HG03558 (cell line): Measurements from ENCODE around the gene UTP14C.
"Not testable (repeated sequence)": the region's sequence is repeated elsewhere in the genome, so short reads cannot be mapped to it uniquely, and the experiment has no call there.

Experiments used
- ATAC-seq: cut with Tn5 transposase; IDR thresholded peaks from one replicate; pipeline ENCODE4 v1.9.1; 2021; ENCODE audit warnings: moderate number of reproducible peaks; ENCODE audit not compliant: unreplicated experiment; ENCODE audit errors: extremely low read depth

The UTP14C gene

DNA sequence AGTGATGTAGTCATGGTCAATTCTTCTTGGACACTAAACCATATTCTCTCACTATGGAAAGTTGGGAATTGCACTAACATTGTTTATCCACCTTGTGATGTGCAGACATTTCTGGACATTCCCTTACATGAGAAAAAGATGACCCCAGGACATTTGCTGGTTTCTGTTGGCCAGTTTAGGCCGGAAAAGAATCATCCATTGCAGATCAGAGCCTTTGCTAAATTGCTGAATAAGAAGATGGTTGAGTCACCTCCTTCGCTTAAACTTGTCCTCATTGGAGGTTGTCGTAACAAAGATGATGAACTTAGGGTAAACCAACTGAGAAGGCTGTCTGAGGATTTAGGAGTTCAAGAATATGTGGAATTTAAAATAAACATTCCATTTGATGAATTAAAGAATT, at the start of gene UTP14C:
UTP14C (plus strand) TSS at position 211 of the 400 bp plus-strand sequence. CDS start 4,114 bp downstream, outside the sequence.
- ATAC-seq, result no peak

DNA sequence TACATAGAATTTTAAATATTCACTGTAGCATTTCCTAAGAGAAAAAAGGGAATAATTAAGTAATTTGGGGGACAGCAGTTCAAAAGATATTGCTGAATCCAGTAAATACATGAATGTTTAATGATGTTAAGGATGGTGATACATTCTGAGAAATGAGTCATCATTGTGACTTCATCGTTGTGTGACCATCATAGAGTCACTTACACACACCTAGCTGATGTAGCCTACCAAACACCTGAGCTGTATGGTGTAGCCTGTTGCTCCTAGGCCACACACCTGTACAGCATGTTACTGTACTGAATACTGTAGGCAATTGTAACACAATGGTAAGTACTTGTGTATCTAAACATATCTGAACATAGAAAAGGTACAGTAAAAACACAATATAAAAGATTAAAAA, 48.1 kb upstream of the UTP14C start:
- ATAC-seq, result no peak

GRCh38 chr13:51976890-51977289, 47.6 kb upstream of the UTP14C start:
- no peak for ATAC-seq

DNA sequence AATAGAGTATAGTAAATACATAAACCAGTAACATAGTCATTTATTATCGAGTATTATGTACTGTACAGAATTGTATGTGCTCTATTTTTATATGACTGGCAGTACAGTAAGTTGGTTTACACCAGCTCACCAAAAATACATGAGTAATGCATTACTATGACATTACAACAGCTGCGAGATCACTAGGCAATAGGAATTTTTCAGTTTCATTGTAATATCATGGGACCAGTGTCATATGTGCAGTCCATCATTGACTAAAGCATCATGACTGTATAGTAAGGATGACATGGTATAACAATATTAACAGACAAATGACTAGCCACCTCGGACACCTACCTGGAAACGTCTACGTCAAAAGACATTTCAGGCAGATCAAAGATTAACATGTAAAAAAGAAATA, 46.9 kb upstream of the UTP14C start:
- ATAC-seq, result no peak

DNA sequence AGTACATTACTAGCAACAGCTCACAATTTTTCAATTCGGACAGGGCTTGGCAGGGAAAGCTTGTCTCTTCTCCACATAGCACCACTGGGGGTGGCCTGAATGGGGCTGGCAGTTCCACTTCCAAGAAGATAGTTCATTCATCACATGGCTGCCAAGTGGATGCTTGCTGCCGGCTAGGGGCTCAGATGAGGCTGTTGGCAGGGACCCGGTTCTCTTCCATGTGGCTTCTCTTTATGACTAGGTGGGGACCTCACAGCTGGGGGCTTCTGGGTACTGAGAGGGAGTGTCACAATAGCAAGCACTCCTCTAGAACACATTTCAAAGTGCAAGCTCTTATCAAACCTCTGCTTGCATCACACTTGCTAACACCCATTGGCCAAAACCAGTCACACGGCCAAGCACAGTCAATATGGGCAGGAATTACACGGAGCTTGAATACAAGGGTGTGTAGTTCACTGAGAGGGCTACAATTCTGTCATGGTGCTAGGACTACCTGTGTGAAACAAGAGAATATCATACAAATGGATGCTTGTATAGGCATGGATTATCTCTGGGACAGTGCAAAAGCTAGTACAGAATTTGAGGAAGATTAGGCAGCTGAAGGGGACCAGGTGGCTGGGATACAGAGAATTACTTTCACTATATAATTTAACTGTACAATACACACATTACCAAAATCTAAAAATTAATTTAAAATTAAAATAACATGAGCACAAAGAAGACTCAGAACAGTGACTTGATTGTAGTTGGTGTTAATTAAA, 45.5 kb upstream of the UTP14C start:
- ATAC-seq, result no peak

- no peak for ATAC-seq
Observed at GRCh38 chr13:51980908-51981307, 43.6 kb upstream of the UTP14C start.

DNA sequence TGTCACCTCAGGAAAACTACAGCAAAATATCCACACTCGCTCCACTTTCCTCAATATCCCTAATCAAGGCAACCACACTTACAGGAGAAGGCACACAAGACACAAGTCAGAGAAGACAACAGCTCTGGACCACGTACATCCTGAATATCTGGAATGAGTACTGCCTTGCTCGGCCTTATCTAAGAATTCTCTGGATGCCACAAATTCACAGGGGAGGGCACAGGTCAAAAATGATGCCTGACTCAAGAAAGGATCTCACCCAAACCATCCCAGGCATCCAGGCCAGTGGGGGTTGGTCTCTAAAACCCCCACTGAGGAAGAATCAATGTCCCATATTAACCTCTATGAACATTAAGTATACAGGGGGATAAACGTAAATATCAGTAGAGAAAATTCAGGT, 43.1 kb upstream of the UTP14C start:
- no peak for ATAC-seq

- ATAC-seq, result not testable (repeated sequence)
Observed at GRCh38 chr13:51983292-51983691, 41.2 kb upstream of the UTP14C start.

- ATAC-seq, result not testable (repeated sequence)
Observed at GRCh38 chr13:51984904-51985303, 39.6 kb upstream of the UTP14C start.

DNA sequence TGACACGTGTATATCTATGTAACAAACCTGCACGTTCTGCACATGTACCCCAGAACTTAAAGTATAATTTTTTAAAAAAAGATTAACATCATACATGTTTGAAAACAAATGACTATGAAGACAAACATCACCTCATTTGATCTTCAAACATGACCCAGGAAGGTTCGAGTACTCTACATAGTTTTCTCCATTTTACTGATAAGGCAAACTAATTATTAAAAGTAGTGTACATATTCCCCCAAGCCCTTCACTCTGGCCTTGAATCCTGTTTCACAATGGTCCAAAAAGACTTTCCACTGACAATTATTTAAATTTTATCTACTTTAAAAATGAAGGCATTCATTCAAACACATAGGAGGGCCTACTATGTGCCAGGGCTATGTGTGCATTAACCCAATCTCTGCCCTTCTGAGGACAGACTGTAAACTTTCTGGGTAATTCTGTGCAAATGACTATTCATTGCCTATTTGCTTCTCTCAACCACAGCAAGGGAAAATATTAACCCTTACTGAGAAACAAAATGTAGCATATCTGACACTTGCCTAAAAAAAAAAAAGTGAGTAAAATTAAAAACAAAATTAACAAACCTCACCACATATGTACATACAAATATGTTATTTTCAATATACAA, 35.4 kb upstream of the UTP14C start:
- ATAC-seq, result no peak

GRCh38 chr13:51993713-51994112, 30.8 kb upstream of the UTP14C start:
- ATAC-seq, result no peak

DNA sequence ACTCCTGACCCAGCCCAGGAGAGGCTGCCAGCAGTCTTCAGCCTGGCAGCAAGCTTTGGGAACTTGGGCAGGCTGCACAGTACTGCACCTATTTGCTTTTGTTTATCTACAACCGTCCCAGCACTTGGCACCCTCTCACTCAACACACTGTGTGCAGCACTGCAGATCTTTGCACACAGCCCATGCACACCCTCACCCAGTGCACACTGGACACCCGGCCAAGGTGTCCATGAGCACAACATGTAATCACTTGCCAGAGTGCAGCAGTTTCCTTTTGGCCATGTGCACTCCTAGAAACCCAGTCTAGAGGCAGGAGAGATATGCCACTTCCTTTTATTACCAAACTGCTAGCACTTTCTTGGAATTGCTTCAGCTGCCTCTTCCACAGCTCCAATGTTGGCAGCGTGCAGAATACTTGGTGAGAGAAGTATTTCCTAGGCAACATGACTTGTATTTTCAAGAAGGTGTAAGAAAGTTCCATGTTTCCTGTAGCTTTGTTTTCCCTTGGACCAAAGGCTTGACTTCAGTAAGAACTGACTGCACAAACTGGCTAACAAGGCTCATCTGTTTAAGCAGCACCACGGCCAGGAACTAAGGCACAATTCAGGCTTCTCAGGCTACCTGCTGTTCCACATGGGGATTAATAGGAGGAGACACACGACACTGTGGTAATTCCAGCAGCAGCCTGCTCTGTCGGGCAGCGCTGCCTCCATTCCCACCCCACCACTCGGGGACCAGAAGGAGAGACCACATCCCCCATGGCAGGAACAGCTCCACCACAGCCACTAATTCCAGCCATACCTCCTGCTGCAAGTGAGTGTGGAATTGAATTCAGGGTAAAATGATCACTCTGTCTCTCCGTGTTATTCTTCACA, 28.6 kb upstream of the UTP14C start:
- ATAC-seq, result no peak

GRCh38 chr13:51996641-51997040, 27.9 kb upstream of the UTP14C start:
- ATAC-seq, result no peak

GRCh38 chr13:51997186-51997585, 27.3 kb upstream of the UTP14C start:
- ATAC-seq, result no peak

- ATAC-seq, result no peak
Observed at GRCh38 chr13:51997641-51998330, 26.7 kb upstream of the UTP14C start.

DNA sequence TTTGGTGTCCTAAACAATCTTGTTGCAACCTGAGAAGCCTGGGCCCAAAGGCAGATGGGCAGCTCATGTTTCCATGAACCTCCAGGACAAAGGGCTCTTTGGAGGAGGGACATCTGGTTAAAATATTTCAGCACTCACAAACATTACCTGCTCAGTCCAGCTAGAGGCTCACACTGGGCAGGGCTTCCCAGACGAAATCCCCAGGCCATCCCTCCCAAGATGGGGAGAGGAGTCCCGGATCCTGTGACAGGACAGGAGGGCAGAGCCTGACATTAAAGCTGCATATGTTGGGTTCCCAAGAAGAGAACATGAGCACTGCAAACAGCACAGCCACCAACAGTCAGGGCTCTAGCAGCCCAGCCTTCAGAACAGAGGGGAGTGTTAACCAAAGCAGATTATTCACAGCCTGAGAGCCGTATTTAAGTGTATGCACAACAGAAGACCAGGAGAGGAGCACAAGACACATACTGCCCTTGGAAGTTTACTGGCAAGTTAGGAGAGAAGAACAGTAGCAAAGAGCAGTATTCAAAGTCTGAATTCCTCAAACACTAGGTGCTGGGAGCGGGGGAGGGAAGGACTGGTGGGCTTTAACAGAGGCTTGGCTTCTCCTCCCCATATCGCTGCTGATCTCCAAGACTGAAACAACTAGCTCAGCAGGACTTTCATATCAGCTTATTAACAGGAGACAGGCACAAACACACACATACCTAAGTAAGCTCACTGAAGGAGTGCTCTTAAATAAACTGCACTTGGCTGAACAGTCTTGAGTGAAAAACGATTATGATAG, 25.6 kb upstream of the UTP14C start:
- no peak for ATAC-seq

GRCh38 chr13:51999510-51999911, 25.0 kb upstream of the UTP14C start:
- ATAC-seq, result no peak

DNA sequence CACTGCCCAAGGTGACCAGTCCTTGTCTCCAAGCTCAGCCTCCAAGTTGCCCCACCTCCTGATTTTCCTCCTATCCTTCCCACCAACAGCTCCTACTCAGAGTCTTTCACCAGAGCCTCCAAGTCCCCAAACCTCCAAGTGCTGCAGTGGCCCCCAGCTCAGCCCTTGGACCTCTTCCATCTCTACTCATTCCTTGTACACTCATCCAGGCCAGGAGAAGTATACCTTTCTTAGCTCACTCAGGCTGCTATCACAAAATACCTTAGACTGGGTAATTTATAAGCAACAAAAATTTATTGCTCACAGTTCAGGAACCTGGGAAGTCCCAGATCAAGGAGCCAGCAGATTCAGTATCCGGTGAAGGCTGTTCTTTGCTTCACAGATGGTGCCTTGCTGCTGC, 24.6 kb upstream of the UTP14C start:
- ATAC-seq, result no peak

DNA sequence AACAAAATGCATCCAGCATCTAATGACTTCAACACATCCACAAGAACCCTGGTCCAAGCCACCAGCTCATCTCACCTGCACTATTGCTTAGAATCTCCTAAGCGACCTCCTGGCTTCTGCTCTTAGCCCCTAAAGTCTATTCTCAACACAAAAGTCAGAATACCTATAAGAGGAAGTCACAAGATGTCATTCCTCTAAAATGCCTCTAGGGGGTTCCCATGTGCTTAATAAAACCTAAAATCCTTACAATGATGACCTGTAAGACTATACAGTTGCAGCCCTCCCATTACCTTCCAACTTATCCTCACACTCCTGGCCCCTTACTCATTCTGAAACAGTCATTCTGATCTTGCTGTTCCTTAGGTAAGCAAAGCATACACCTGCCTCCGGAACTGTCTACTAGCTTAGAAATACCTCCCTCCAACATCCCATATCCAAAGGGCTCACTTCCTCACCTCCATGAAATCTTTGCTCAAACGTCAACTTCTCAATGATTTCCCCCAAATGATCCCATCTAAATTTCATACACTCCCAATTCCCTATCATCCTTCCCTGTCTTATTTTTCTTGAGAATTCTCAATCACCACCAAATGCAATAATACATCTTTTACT, 23.3 kb upstream of the UTP14C start:
- no peak for ATAC-seq
